SU-DHL-6 (cell line): ENCODE data around the gene TRIM13.
"Not testable (repeated sequence)": the region's sequence is repeated elsewhere in the genome, so short reads cannot be mapped to it uniquely, and the experiment has no call there.

Experiments
- H2AFZ ChIP-seq: fragments of 200-600 bp; sonication (generic); 2 replicates; pipeline ENCODE4 v1.6.1; 2014; ENCODE audit warnings: low read depth, mild to moderate bottlenecking, moderate library complexity, mixed read lengths, antibody characterized with exemption, low read length; ENCODE audit not compliant: severe bottlenecking
- H3F3A ChIP-seq: fragments of 200-600 bp; shearing (Covaris generic); 2 replicates; pipeline ENCODE4 v1.6.0; 2016; ENCODE audit warnings: antibody characterized with exemption, mild to moderate bottlenecking; ENCODE audit not compliant: insufficient read depth
- H3K27ac ChIP-seq: fragments of 200-600 bp; sonication (generic); 2 replicates; pipeline ENCODE4 v1.5.1; 2016; ENCODE audit warnings: low read depth, mild to moderate bottlenecking, low read length, moderate library complexity, mixed read lengths
- H3K27me3 ChIP-seq: fragments of 200-600 bp; sonication (generic), shearing (Covaris generic); 2 replicates; pipeline ENCODE4 v1.6.0; 2014; ENCODE audit warnings: mild to moderate bottlenecking, low read length
- H3K36me3 ChIP-seq: fragments of 200-600 bp; sonication (generic); 2 replicates; pipeline ENCODE4 v1.6.1; 2014; ENCODE audit warnings: mild to moderate bottlenecking, low read length, mixed read lengths
- H3K4me2 ChIP-seq: fragments of 300-600, 200-600 bp; shearing (Covaris generic), sonication (generic); 2 replicates; pipeline ENCODE4 v1.6.0; 2014; ENCODE audit warnings: low read length, low read depth, mild to moderate bottlenecking; ENCODE audit not compliant: poor library complexity, severe bottlenecking
- H3K4me3 ChIP-seq: fragments of 200-600 bp; sonication (generic); 2 replicates; pipeline ENCODE4 v1.5.1; 2014; ENCODE audit warnings: antibody characterized with exemption, low read length, mild to moderate bottlenecking, mixed read lengths; ENCODE audit not compliant: insufficient read depth, poor library complexity, severe bottlenecking
- H3K79me2 ChIP-seq: fragments of 200-600 bp; sonication (generic); 2 replicates; pipeline ENCODE4 v1.6.1; 2014; ENCODE audit warnings: mild to moderate bottlenecking, low read length, moderate library complexity; ENCODE audit not compliant: insufficient read depth
- H3K9ac ChIP-seq: fragments of 200-600 bp; sonication (generic); 2 replicates; pipeline ENCODE4 v1.7.0; 2014; ENCODE audit warnings: mild to moderate bottlenecking, low read length
- H3K9me2 ChIP-seq: fragments of 200-600 bp; sonication (generic); replicated peaks from 2 replicates; pipeline ENCODE4 v1.6.1; 2014; ENCODE audit warnings: low read length; ENCODE audit not compliant: insufficient read depth
- H3K9me3 ChIP-seq: fragments of 200-600 bp; sonication (generic); 2 replicates; pipeline ENCODE4 v1.6.1; 2014; ENCODE audit warnings: low read length, mixed read lengths; ENCODE audit not compliant: insufficient read depth
- H4K20me1 ChIP-seq: fragments of 200-600 bp; sonication (generic); 2 replicates; pipeline ENCODE4 v1.6.1; 2014; ENCODE audit warnings: low read depth, mild to moderate bottlenecking, antibody characterized with exemption, low read length, moderate library complexity, mixed read lengths
- EZH2phosphoT487 ChIP-seq: fragments of 200-600 bp; sonication (generic), shearing (Covaris generic); conservative IDR thresholded peaks from 2 replicates; pipeline ENCODE4 v1.6.1; 2018; ENCODE audit warnings: mild to moderate bottlenecking, antibody characterized with exemption, low read length, moderate library complexity, mixed read lengths
- TF ChIP-seq, protein P1 (sequence below): fragments of 200-600 bp; sonication (generic); IDR thresholded peaks from one replicate; pipeline ENCODE4 v1.5.1; 2017; ENCODE audit warnings: antibody characterized with exemption, mild to moderate bottlenecking, low read length, moderate library complexity; ENCODE audit not compliant: insufficient read depth, poor library complexity, severe bottlenecking

Gene TRIM13

GRCh38 chr13:50053844-50054243 lies 57.0 kb downstream of the TRIM13 start:
- peaks cover 67% of the 10 kb centered on the region; the same call in 1 of the 2 replicates for H3F3A ChIP-seq
- no peaks in the 10 kb centered on the region for H3K9me3 ChIP-seq
- no peak overlapping the region for H3K9ac ChIP-seq
- no peak for TF ChIP-seq EZH2phosphoT487
- TF ChIP-seq, protein P1, sequence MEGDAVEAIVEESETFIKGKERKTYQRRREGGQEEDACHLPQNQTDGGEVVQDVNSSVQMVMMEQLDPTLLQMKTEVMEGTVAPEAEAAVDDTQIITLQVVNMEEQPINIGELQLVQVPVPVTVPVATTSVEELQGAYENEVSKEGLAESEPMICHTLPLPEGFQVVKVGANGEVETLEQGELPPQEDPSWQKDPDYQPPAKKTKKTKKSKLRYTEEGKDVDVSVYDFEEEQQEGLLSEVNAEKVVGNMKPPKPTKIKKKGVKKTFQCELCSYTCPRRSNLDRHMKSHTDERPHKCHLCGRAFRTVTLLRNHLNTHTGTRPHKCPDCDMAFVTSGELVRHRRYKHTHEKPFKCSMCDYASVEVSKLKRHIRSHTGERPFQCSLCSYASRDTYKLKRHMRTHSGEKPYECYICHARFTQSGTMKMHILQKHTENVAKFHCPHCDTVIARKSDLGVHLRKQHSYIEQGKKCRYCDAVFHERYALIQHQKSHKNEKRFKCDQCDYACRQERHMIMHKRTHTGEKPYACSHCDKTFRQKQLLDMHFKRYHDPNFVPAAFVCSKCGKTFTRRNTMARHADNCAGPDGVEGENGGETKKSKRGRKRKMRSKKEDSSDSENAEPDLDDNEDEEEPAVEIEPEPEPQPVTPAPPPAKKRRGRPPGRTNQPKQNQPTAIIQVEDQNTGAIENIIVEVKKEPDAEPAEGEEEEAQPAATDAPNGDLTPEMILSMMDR, result no peak
- no peak overlapping the region for H3K4me3 ChIP-seq
- peaks cover 84% of the 10 kb centered on the region for H3K79me2 ChIP-seq
- H3K36me3 ChIP-seq, result peaks cover 59% of the 10 kb centered on the region
- H4K20me1 ChIP-seq, result peaks cover 41% of the 10 kb centered on the region
- H3K27ac ChIP-seq, result no peak overlapping the region
- H3K27me3 ChIP-seq, result no peaks in the 10 kb centered on the region
- no peak overlapping the region for H3K4me2 ChIP-seq
- no peaks in the 10 kb centered on the region for H3K9me2 ChIP-seq
- H2AFZ ChIP-seq, result no peak overlapping the region

- H3K79me2 ChIP-seq, result peaks cover 87% of the 10 kb centered on the region
Measured at GRCh38 chr13:50055454-50055853, 58.6 kb downstream of the TRIM13 start.

DNA sequence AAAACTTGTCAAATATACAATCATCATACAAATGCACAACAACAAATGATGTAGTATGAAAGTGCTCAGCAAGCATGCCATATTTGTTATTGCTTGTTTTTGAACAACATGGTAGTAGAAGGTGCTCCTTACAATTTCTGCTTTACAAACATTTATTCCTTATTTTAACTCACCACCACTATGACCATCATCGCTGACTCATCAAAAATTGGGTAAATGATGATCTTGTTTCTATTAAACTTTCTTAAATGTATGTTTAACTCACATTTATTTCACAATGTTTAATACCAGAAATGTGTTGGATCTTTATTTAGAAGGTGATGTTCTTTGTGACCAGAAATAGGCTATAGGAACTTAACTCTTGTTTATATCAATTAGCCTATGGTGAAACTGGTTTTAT lies 63.9 kb downstream of the TRIM13 start:
- no peak overlapping the region for H3K27ac ChIP-seq
- no peak overlapping the region for H3K4me3 ChIP-seq
- H2AFZ ChIP-seq, result no peak overlapping the region
- TF ChIP-seq, protein P1, result no peak
- no peak for TF ChIP-seq EZH2phosphoT487
- H3K36me3 ChIP-seq, result peaks cover 74% of the 10 kb centered on the region
- no peak overlapping the region for H3K4me2 ChIP-seq
- H3F3A ChIP-seq, result peaks cover 62% of the 10 kb centered on the region
- peaks cover 80% of the 10 kb centered on the region for H3K79me2 ChIP-seq
- no peaks in the 10 kb centered on the region for H3K9me2 ChIP-seq
- H3K27me3 ChIP-seq, result no peaks in the 10 kb centered on the region
- H3K9ac ChIP-seq, result no peak overlapping the region
- no peaks in the 10 kb centered on the region for H3K9me3 ChIP-seq
- peaks cover 52% of the 10 kb centered on the region for H4K20me1 ChIP-seq

More at GRCh38 chr13:50055454-50055853, 58.6 kb downstream of the TRIM13 start:
- H3K27ac ChIP-seq, result no peak overlapping the region
- TF ChIP-seq, protein P1, result no peak
- no peak for TF ChIP-seq EZH2phosphoT487
- no peaks in the 10 kb centered on the region for H3K9me2 ChIP-seq
- H3K27me3 ChIP-seq, result no peaks in the 10 kb centered on the region
- no peaks in the 10 kb centered on the region for H3K9me3 ChIP-seq
- no peak overlapping the region for H2AFZ ChIP-seq
- H3K4me3 ChIP-seq, result no peak overlapping the region
- H4K20me1 ChIP-seq, result peaks cover 36% of the 10 kb centered on the region
- no peak overlapping the region for H3K9ac ChIP-seq
- peaks cover 60% of the 10 kb centered on the region for H3K36me3 ChIP-seq
- no peak overlapping the region for H3K4me2 ChIP-seq
- peaks cover 64% of the 10 kb centered on the region; the same call in 1 of the 2 replicates for H3F3A ChIP-seq

- not testable (repeated sequence) for H3K9me3 ChIP-seq, H3K27ac ChIP-seq, H3K9me2 ChIP-seq, H3K4me3 ChIP-seq, H3K9ac ChIP-seq, H3K27me3 ChIP-seq, H2AFZ ChIP-seq, H3K4me2 ChIP-seq
- Histone ChIP-seq H3K36me3 (peaks cover 72% of the 10 kb centered on the region), H3K79me2 (peaks cover 80% of the 10 kb centered on the region), H4K20me1 (peaks cover 54% of the 10 kb centered on the region), H3F3A (peaks cover 56% of the 10 kb centered on the region)
Measured at GRCh38 chr13:50062336-50062735, 65.5 kb downstream of the TRIM13 start.
